Measurements from ENCODE around the gene GAS2L3.
"Not testable (repeated sequence)": the region's sequence is repeated elsewhere in the genome, so short reads cannot be mapped to it uniquely, and the experiment has no call there.

Gene GAS2L3

GRCh38 chr12:100555722-100556121, 17.8 kb upstream of the GAS2L3 start:
- no peaks in the 10 kb centered on the region for H3K9me3 ChIP-seq (ENCODE audit: control insufficient read depth in 1 of 2, low read length in 2 of 2)
- no peak overlapping the region for H3K4me3 ChIP-seq (ENCODE audit: low read depth in 1 of 2, low read length in 2 of 2)
- no peaks in the 10 kb centered on the region for H3K36me3 ChIP-seq (ENCODE audit: control insufficient read depth in 1 of 2, insufficient read depth in 2 of 2, low read length in 2 of 2)
- no peak overlapping the region for H3K27ac ChIP-seq (ENCODE audit: low read length)
- peaks cover 0 to 5% of the 10 kb centered on the region in 2 donors for H3K4me1 ChIP-seq (ENCODE audit: control insufficient read depth in 1 of 2, insufficient read depth in 2 of 2, low read length in 2 of 2)
- H3K27me3 ChIP-seq (ENCODE audit: low read depth, low read length) = no peaks in the 10 kb centered on the region

GRCh38 chr12:100557357-100557756, 16.1 kb upstream of the GAS2L3 start:
- Histone ChIP-seq H3K27me3 (ENCODE audit: low read depth, low read length) (no peaks in the 10 kb centered on the region), H3K27ac (ENCODE audit: low read length) (no peak overlapping the region), H3K36me3 (ENCODE audit: control insufficient read depth in 1 of 2, insufficient read depth in 2 of 2, low read length in 2 of 2) (no peaks in the 10 kb centered on the region), H3K4me1 (ENCODE audit: control insufficient read depth in 1 of 2, insufficient read depth in 2 of 2, low read length in 2 of 2) (peaks cover 0 to 5% of the 10 kb centered on the region in 2 donors), H3K9me3 (ENCODE audit: control insufficient read depth in 1 of 2, low read length in 2 of 2) (no peaks in the 10 kb centered on the region), H3K4me3 (ENCODE audit: low read depth in 1 of 2, low read length in 2 of 2) (no peak overlapping the region)

GRCh38 chr12:100559261-100559660, 14.2 kb upstream of the GAS2L3 start:
- not testable (repeated sequence) for H3K27ac ChIP-seq (ENCODE audit: low read length); H3K36me3 ChIP-seq (ENCODE audit: control insufficient read depth in 1 of 2, insufficient read depth in 2 of 2, low read length in 2 of 2); H3K27me3 ChIP-seq (ENCODE audit: low read depth, low read length); H3K4me1 ChIP-seq (ENCODE audit: control insufficient read depth in 1 of 2, insufficient read depth in 2 of 2, low read length in 2 of 2); H3K4me3 ChIP-seq (ENCODE audit: low read depth in 1 of 2, low read length in 2 of 2); H3K9me3 ChIP-seq (ENCODE audit: control insufficient read depth in 1 of 2, low read length in 2 of 2)

GRCh38 chr12:100564090-100564489, 9.4 kb upstream of the GAS2L3 start:
- Histone ChIP-seq H3K27ac (ENCODE audit: low read length) (no peak overlapping the region), H3K36me3 (ENCODE audit: control insufficient read depth in 1 of 2, insufficient read depth in 2 of 2, low read length in 2 of 2) (no peaks in the 10 kb centered on the region)

GRCh38 chr12:100564905-100565467, 8.5 kb upstream of the GAS2L3 start:
- no peaks in the 10 kb centered on the region for H3K4me1 ChIP-seq (ENCODE audit: control insufficient read depth in 1 of 2, insufficient read depth in 2 of 2, low read length in 2 of 2)
- H3K27me3 ChIP-seq (ENCODE audit: low read depth, low read length) = no peaks in the 10 kb centered on the region
- no peak overlapping the region for H3K27ac ChIP-seq (ENCODE audit: low read length)
- no peaks in the 10 kb centered on the region for H3K36me3 ChIP-seq (ENCODE audit: control insufficient read depth in 1 of 2, insufficient read depth in 2 of 2, low read length in 2 of 2)
- no peak overlapping the region for H3K4me3 ChIP-seq (ENCODE audit: low read depth in 1 of 2, low read length in 2 of 2)
- no peaks in the 10 kb centered on the region for H3K9me3 ChIP-seq (ENCODE audit: control insufficient read depth in 1 of 2, low read length in 2 of 2)

More at GRCh38 chr12:100564090-100564489, 9.4 kb upstream of the GAS2L3 start:
- Histone ChIP-seq H3K9me3 (ENCODE audit: control insufficient read depth in 1 of 2, low read length in 2 of 2) (no peaks in the 10 kb centered on the region), H3K4me3 (ENCODE audit: low read depth in 1 of 2, low read length in 2 of 2) (no peak overlapping the region), H3K27me3 (ENCODE audit: low read depth, low read length) (no peaks in the 10 kb centered on the region), H3K4me1 (ENCODE audit: control insufficient read depth in 1 of 2, insufficient read depth in 2 of 2, low read length in 2 of 2) (no peaks in the 10 kb centered on the region)

- Histone ChIP-seq H3K4me1 (ENCODE audit: control insufficient read depth in 1 of 2, insufficient read depth in 2 of 2, low read length in 2 of 2) (no peaks in the 10 kb centered on the region), H3K27me3 (ENCODE audit: low read depth, low read length) (no peaks in the 10 kb centered on the region), H3K4me3 (ENCODE audit: low read depth in 1 of 2, low read length in 2 of 2) (no peak overlapping the region), H3K27ac (ENCODE audit: low read length) (no peak overlapping the region), H3K36me3 (ENCODE audit: control insufficient read depth in 1 of 2, insufficient read depth in 2 of 2, low read length in 2 of 2) (no peaks in the 10 kb centered on the region), H3K9me3 (ENCODE audit: control insufficient read depth in 1 of 2, low read length in 2 of 2) (no peaks in the 10 kb centered on the region)
Observed at GRCh38 chr12:100565987-100566545, 7.4 kb upstream of the GAS2L3 start.

GRCh38 chr12:100566887-100567637, 6.4 kb upstream of the GAS2L3 start:
- Histone ChIP-seq H3K4me1 (ENCODE audit: control insufficient read depth in 1 of 2, insufficient read depth in 2 of 2, low read length in 2 of 2) (no peaks in the 10 kb centered on the region), H3K4me3 (ENCODE audit: low read depth in 1 of 2, low read length in 2 of 2) (no peak overlapping the region), H3K27me3 (ENCODE audit: low read depth, low read length) (no peaks in the 10 kb centered on the region), H3K36me3 (ENCODE audit: control insufficient read depth in 1 of 2, insufficient read depth in 2 of 2, low read length in 2 of 2) (no peaks in the 10 kb centered on the region), H3K9me3 (ENCODE audit: control insufficient read depth in 1 of 2, low read length in 2 of 2) (no peaks in the 10 kb centered on the region), H3K27ac (ENCODE audit: low read length) (no peak overlapping the region)

GRCh38 chr12:100567945-100568344, 5.5 kb upstream of the GAS2L3 start:
- no peak overlapping the region for H3K4me3 ChIP-seq (ENCODE audit: low read depth in 1 of 2, low read length in 2 of 2)
- no peaks in the 10 kb centered on the region for H3K36me3 ChIP-seq (ENCODE audit: control insufficient read depth in 1 of 2, insufficient read depth in 2 of 2, low read length in 2 of 2)
- H3K4me1 ChIP-seq (ENCODE audit: control insufficient read depth in 1 of 2, insufficient read depth in 2 of 2, low read length in 2 of 2) = no peaks in the 10 kb centered on the region
- no peak overlapping the region for H3K27ac ChIP-seq (ENCODE audit: low read length)
- no peaks in the 10 kb centered on the region for H3K9me3 ChIP-seq (ENCODE audit: control insufficient read depth in 1 of 2, low read length in 2 of 2)
- no peaks in the 10 kb centered on the region for H3K27me3 ChIP-seq (ENCODE audit: low read depth, low read length)

- no peaks in the 10 kb centered on the region for H3K36me3 ChIP-seq (ENCODE audit: control insufficient read depth in 1 of 2, insufficient read depth in 2 of 2, low read length in 2 of 2)
- H3K27me3 ChIP-seq (ENCODE audit: low read depth, low read length) = no peaks in the 10 kb centered on the region
- H3K27ac ChIP-seq (ENCODE audit: low read length) = no peak overlapping the region
- H3K4me3 ChIP-seq (ENCODE audit: low read depth in 1 of 2, low read length in 2 of 2) = no peak overlapping the region
- H3K4me1 ChIP-seq (ENCODE audit: control insufficient read depth in 1 of 2, insufficient read depth in 2 of 2, low read length in 2 of 2) = peaks cover 0 to 13% of the 10 kb centered on the region in 2 donors
- no peaks in the 10 kb centered on the region for H3K9me3 ChIP-seq (ENCODE audit: control insufficient read depth in 1 of 2, low read length in 2 of 2)
Observed at GRCh38 chr12:100572184-100572583, 1.3 kb upstream of the GAS2L3 start.

- Histone ChIP-seq H3K4me1 (ENCODE audit: control insufficient read depth in 1 of 2, insufficient read depth in 2 of 2, low read length in 2 of 2) (peaks cover 0 to 13% of the 10 kb centered on the region in 2 donors), H3K9me3 (ENCODE audit: control insufficient read depth in 1 of 2, low read length in 2 of 2) (no peaks in the 10 kb centered on the region), H3K4me3 (ENCODE audit: low read depth in 1 of 2, low read length in 2 of 2) (peak overlapping the region; percentile 80 to 81), H3K27me3 (ENCODE audit: low read depth, low read length) (no peaks in the 10 kb centered on the region), H3K36me3 (ENCODE audit: control insufficient read depth in 1 of 2, insufficient read depth in 2 of 2, low read length in 2 of 2) (no peaks in the 10 kb centered on the region), H3K27ac (ENCODE audit: low read length) (peak overlapping the region; percentile 74)
Observed at GRCh38 chr12:100574187-100575074, 947 bp downstream of the GAS2L3 start.
